Measurements from ENCODE around the gene CLIC1.

CLIC1 gene

GRCh38 chr6:31781244-31782125, 45.2 kb upstream of the CLIC1 start:
- peaks cover 9 to 76% of the 10 kb centered on the region in 2 experiments; a peak in 2 of 3 replicates for H3K36me3 ChIP-seq (ENCODE audit: control insufficient read depth in 2 of 2, insufficient read depth in 1 of 2, low read length in 2 of 2)
- H3K4me3 ChIP-seq (ENCODE audit: low read depth, low read length): no peak overlapping the region
- H3K27ac ChIP-seq (ENCODE audit: extremely low read depth, low read depth, low read length): no peak overlapping the region
- no peaks in the 10 kb centered on the region for H3K9me3 ChIP-seq (ENCODE audit: control insufficient read depth, insufficient read depth, low read depth, low read length)
- 0 out of 2 replicates have a peak, but pooled peaks have one; percentile 24 for TF ChIP-seq SCRT2 (tag by site-specific recombination; IDR thresholded peaks at IDR 0.05)
- no peak for TF ChIP-seq ZNF155 (tag by site-specific recombination; IDR thresholded peaks at IDR 0.05)
- 0 out of 2 replicates have a peak, but pooled peaks have one; percentile 37 for TF ChIP-seq BCL11B (tag by site-specific recombination; IDR thresholded peaks at IDR 0.05; ENCODE audit: low read depth)
- 0 out of 2 replicates have a peak, but pooled peaks have one; percentile 24 for TF ChIP-seq KLF1 (tag by site-specific recombination; IDR thresholded peaks at IDR 0.05)
- peak; percentile 57 for TF ChIP-seq KLF9 (tag by site-specific recombination; IDR thresholded peaks at IDR 0.05; ENCODE audit: low read depth)
- peak; percentile 59 for TF ChIP-seq ZIC2 (tag by site-specific recombination; IDR thresholded peaks at IDR 0.05)
- TF ChIP-seq ZNF2 (tag by site-specific recombination; IDR thresholded peaks at IDR 0.05): no peak
- TF ChIP-seq BCL11A (tag by site-specific recombination; IDR thresholded peaks at IDR 0.05; ENCODE audit: low read depth): peak; percentile 83
- peak; percentile 51; the same call in 1 of the 2 replicates for TF ChIP-seq KLF10 (tag by site-specific recombination; IDR thresholded peaks at IDR 0.05)
- ChIA-PET POLR2A (interaction anchor here (0.6 to 2.4 kb wide), 3 partner anchors 34 to 55 kb away, joined by 3 to 17 read pairs (median 8); partner anchors contain the start of genes HSPA1A, HSPA1B and HSPA1L), CTCF (interaction anchor here (1.0 to 7.5 kb wide), 4 partner anchors 9 to 18 kb away, joined by 3 to 50 read pairs (median 16); partner anchors contain the start of gene SAPCD1)
- peaks cover 4% of the 10 kb centered on the region for H3K4me1 ChIP-seq (ENCODE audit: control insufficient read depth, insufficient read depth, low read length)

DNA sequence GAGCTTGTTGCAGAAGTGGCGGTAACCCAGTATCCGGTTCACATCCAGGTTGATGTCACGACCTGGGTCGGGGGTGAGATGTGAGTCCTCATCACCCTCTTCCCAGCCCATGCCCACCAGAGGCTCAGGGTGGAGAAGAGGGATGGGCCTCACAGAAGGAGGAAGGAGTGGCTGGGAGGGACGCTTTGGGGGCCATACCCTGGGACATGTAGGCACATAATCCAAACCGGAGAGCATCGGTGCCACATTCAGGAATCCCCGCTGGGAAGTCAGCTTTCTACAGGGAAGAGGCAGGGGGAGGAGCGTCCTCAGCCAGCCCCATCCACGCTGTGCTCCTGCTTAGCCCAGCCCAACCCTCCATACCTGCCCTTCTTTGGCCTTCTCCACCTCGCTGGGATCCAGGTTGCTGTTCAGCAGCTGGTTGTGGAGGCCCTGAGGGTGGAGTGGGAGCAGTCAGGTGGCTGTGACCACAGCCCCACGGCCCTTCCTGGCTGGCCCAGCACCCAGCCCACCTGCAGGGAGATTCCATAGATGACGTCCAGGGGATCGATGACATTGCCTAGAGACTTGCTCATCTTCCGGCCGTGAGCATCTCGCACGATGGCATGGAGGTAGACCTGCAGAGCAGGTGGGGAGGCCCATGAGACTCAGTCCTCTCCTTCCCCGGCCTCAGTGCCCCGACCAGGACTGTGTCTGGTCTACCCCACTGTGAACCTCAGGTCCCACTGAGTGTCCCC, 44.3 kb upstream of the CLIC1 start:
- H3K4me3 ChIP-seq (ENCODE audit: low read depth, low read length): no peak overlapping the region
- H3K9me3 ChIP-seq (ENCODE audit: control insufficient read depth, insufficient read depth, low read depth, low read length): no peaks in the 10 kb centered on the region
- CTCF ChIA-PET: interaction anchor here (0.7 to 7.5 kb wide), 4 partner anchors 10 to 82 kb away, joined by 3 to 50 read pairs (median 16); partner anchors contain the start of gene SAPCD1
- H3K36me3 ChIP-seq (ENCODE audit: control insufficient read depth in 2 of 2, insufficient read depth in 1 of 2, low read length in 2 of 2): peaks cover 3 to 72% of the 10 kb centered on the region in 2 experiments; a peak in 2 of 3 replicates
- peaks cover 4% of the 10 kb centered on the region for H3K4me1 ChIP-seq (ENCODE audit: control insufficient read depth, insufficient read depth, low read length)
- no peak overlapping the region for H3K27ac ChIP-seq (ENCODE audit: extremely low read depth, low read depth, low read length)
- POLR2A ChIA-PET: interaction anchor here (0.6 to 2.4 kb wide), 4 partner anchors 35 to 233 kb away, joined by 3 to 17 read pairs (median 6); partner anchors contain the start of genes HSPA1A, HSPA1B, HSPA1L and NFKBIL1
- TF ChIP-seq ZNF362 (tag by site-specific recombination; IDR thresholded peaks at IDR 0.05) (no peak), REST (tag by site-specific recombination; IDR thresholded peaks at IDR 0.05) (no peak), EGR2 (tag by site-specific recombination; IDR thresholded peaks at IDR 0.05; ENCODE audit: low read depth) (peak; percentile 28; the same call in 1 of the 2 replicates), ZFP69B (tag by site-specific recombination; IDR thresholded peaks at IDR 0.05) (no peak), ZNF24 (tag by site-specific recombination; IDR thresholded peaks at IDR 0.05) (no peak), RBAK (tag by site-specific recombination; IDR thresholded peaks at IDR 0.05) (no peak), ZNF530 (tag by site-specific recombination; IDR thresholded peaks at IDR 0.05; ENCODE audit: low read depth) (no peak), PBX3 (CRISPR knock-in tag; IDR thresholded peaks at IDR 0.05) (no peak), ZNF132 (tag by site-specific recombination; IDR thresholded peaks at IDR 0.05; ENCODE audit: borderline replicate concordance) (no peak), SCRT1 (tag by site-specific recombination; IDR thresholded peaks at IDR 0.05; ENCODE audit: borderline replicate concordance) (no peak), ZNF292 (tag by site-specific recombination; IDR thresholded peaks at IDR 0.05; ENCODE audit: borderline replicate concordance, low read depth) (no peak), ZNF19 (tag by site-specific recombination; IDR thresholded peaks at IDR 0.05; ENCODE audit: low read depth) (no peak), ZFP3 (tag by site-specific recombination; IDR thresholded peaks at IDR 0.05; ENCODE audit: low read depth) (no peak), ZNF664 (tag by site-specific recombination; IDR thresholded peaks at IDR 0.05) (no peak), ZBTB8A (tag by site-specific recombination; IDR thresholded peaks at IDR 0.05) (no peak), SP3 (tag by site-specific recombination; IDR thresholded peaks at IDR 0.05) (no peak)
- TF ChIP-seq, protein P1, sequence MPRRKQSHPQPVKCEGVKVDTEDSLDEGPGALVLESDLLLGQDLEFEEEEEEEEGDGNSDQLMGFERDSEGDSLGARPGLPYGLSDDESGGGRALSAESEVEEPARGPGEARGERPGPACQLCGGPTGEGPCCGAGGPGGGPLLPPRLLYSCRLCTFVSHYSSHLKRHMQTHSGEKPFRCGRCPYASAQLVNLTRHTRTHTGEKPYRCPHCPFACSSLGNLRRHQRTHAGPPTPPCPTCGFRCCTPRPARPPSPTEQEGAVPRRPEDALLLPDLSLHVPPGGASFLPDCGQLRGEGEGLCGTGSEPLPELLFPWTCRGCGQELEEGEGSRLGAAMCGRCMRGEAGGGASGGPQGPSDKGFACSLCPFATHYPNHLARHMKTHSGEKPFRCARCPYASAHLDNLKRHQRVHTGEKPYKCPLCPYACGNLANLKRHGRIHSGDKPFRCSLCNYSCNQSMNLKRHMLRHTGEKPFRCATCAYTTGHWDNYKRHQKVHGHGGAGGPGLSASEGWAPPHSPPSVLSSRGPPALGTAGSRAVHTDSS (tag by site-specific recombination; IDR thresholded peaks at IDR 0.05): no peak

All from HEK293 (cell line).